Trophoblast cell (in vitro differentiated cells and primary cell): Measurements from ENCODE around the gene STRBP.

Source experiments
- DNase-seq, 2 donors: peaks; one replicate each; pipeline ENCODE4 v3.0.0-alpha.2; 2016
- H2AFZ ChIP-seq: 2 replicates; pipeline ENCODE4 v1.6.1; 2013; ENCODE audit warnings: low read length, moderate library complexity, mild to moderate bottlenecking; ENCODE audit not compliant: insufficient read depth, poor library complexity
- H2AK5ac ChIP-seq: 2 replicates; pipeline ENCODE4 v1.6.1; 2013; ENCODE audit warnings: mild to moderate bottlenecking, low read length
- H2BK120ac ChIP-seq: 2 replicates; pipeline ENCODE4 v1.6.1; 2013; ENCODE audit warnings: low read length, mild to moderate bottlenecking, moderate library complexity; ENCODE audit not compliant: insufficient read depth, poor library complexity
- H2BK12ac ChIP-seq: 2 replicates; pipeline ENCODE4 v1.6.1; 2013; ENCODE audit warnings: mild to moderate bottlenecking, low read length, moderate library complexity
- H2BK5ac ChIP-seq: 2 replicates; pipeline ENCODE4 v1.6.1; 2013; ENCODE audit warnings: low read length, low read depth, moderate library complexity, mild to moderate bottlenecking; ENCODE audit not compliant: poor library complexity
- H3K14ac ChIP-seq: 2 replicates; pipeline ENCODE4 v1.6.1; 2013; ENCODE audit warnings: mild to moderate bottlenecking, low read length
- H3K18ac ChIP-seq: 2 replicates; pipeline ENCODE4 v1.6.1; 2013; ENCODE audit warnings: mild to moderate bottlenecking, low read length
- H3K23ac ChIP-seq: 2 replicates; pipeline ENCODE4 v1.6.1; 2013; ENCODE audit warnings: low read length
- H3K27ac ChIP-seq: 2 replicates; pipeline ENCODE4 v1.5.1; 2013; ENCODE audit warnings: low read depth, mild to moderate bottlenecking, inconsistent platforms, low read length, moderate library complexity
- H3K27me3 ChIP-seq: 2 replicates; pipeline ENCODE4 v1.6.1; 2013; ENCODE audit warnings: inconsistent platforms, mild to moderate bottlenecking, low read length, moderate library complexity; ENCODE audit not compliant: insufficient read depth
- H3K36me3 ChIP-seq, 2 experiments: 1 replicate in 1 of 2; 2 replicates in 1 of 2; pipeline ENCODE4 v1.6.1; 2013; ENCODE audit warnings: low read length in 2 of 2, mild to moderate bottlenecking in 2 of 2, moderate library complexity in 1 of 2; ENCODE audit not compliant: insufficient read depth in 2 of 2, control insufficient read depth in 1 of 2
- H3K4ac ChIP-seq: 2 replicates; pipeline ENCODE4 v1.6.1; 2013; ENCODE audit warnings: low read depth, mild to moderate bottlenecking, low read length, moderate library complexity
- H3K4me1 ChIP-seq, 2 experiments: 1 replicate in 1 of 2; 2 replicates in 1 of 2; pipeline ENCODE4 v1.6.1; 2013; ENCODE audit warnings: low read length in 2 of 2, mild to moderate bottlenecking in 2 of 2, moderate library complexity in 1 of 2; ENCODE audit not compliant: insufficient read depth in 2 of 2, control insufficient read depth in 1 of 2
- H3K4me2 ChIP-seq: 2 replicates; pipeline ENCODE4 v1.6.1; 2013; ENCODE audit warnings: inconsistent platforms, mild to moderate bottlenecking, low read length, moderate library complexity
- H3K4me3 ChIP-seq: 2 replicates; pipeline ENCODE4 v1.5.1; 2013; ENCODE audit warnings: mild to moderate bottlenecking, low read depth, low read length, inconsistent platforms
- H3K79me1 ChIP-seq: one replicate; pipeline ENCODE4 v1.6.1; 2013; ENCODE audit warnings: low read length
- H3K79me2 ChIP-seq: 2 replicates; pipeline ENCODE4 v1.6.1; 2013; ENCODE audit warnings: low read length, mild to moderate bottlenecking; ENCODE audit not compliant: control insufficient read depth, insufficient read depth, poor library complexity
- H3K9ac ChIP-seq: 2 replicates; pipeline ENCODE4 v1.6.1; 2013; ENCODE audit warnings: mild to moderate bottlenecking, low read length
- H3K9me3 ChIP-seq: 2 replicates; pipeline ENCODE4 v1.6.1; 2013; ENCODE audit warnings: low read depth, mild to moderate bottlenecking, control low read depth, inconsistent platforms, low read length; ENCODE audit not compliant: insufficient read depth
- H4K12ac ChIP-seq: 2 replicates; pipeline ENCODE4 v1.6.1; 2013; ENCODE audit warnings: low read depth, mild to moderate bottlenecking, low read length, moderate library complexity
- H4K8ac ChIP-seq: 2 replicates; pipeline ENCODE4 v1.6.1; 2013; ENCODE audit warnings: low read depth, mild to moderate bottlenecking, low read length, moderate library complexity
- H4K91ac ChIP-seq: one replicate; pipeline ENCODE4 v1.6.1; 2013; ENCODE audit warnings: low read depth, mild to moderate bottlenecking, low read length, moderate library complexity
- WGBS: extraction: QIAGEN DNeasy Blood & Tissue Kit; methylation state at CpG from one replicate; pipeline ENCODE4 v1.1.7; 2013; ENCODE audit warnings: missing lambda C conversion rate; ENCODE audit not compliant: insufficient read length, insufficient coverage; ENCODE audit errors: extremely low coverage; 5-methylcytosine and 5-hydroxymethylcytosine counted together

STRBP gene

GRCh38 chr9:123090198-123090896 lies 178.0 kb downstream of the STRBP start:
- H3K4me3 ChIP-seq, result no peak overlapping the region
- H3K27me3 ChIP-seq, result no peaks in the 10 kb centered on the region
- WGBS, result no CpG with 5 or more reads among the region's 8 CpGs
- H2BK120ac ChIP-seq, result no peak overlapping the region
- no peak overlapping the region for H4K12ac ChIP-seq
- no peak overlapping the region for H2AFZ ChIP-seq
- no peaks in the 10 kb centered on the region for H3K9me3 ChIP-seq
- no peak overlapping the region for H3K18ac ChIP-seq
- no peaks in the 10 kb centered on the region for H3K79me1 ChIP-seq
- H3K4me2 ChIP-seq, result no peak overlapping the region
- H3K14ac ChIP-seq, result no peak overlapping the region
- H3K27ac ChIP-seq, result no peak overlapping the region
- H3K4ac ChIP-seq, result no peak overlapping the region
- peaks cover 5 to 26% of the 10 kb centered on the region in 2 experiments for H3K36me3 ChIP-seq
- no peak overlapping the region for H2AK5ac ChIP-seq
- no peak overlapping the region for H4K91ac ChIP-seq
- DNase-seq, result no peak
- no peaks in the 10 kb centered on the region for H3K4me1 ChIP-seq
- H2BK5ac ChIP-seq, result no peak overlapping the region
- no peak overlapping the region for H3K9ac ChIP-seq
- no peak overlapping the region for H2BK12ac ChIP-seq
- no peaks in the 10 kb centered on the region for H3K79me2 ChIP-seq
- H4K8ac ChIP-seq, result no peak overlapping the region
- no peak overlapping the region for H3K23ac ChIP-seq

GRCh38 chr9:123089790-123090189 lies 178.6 kb downstream of the STRBP start:
- Histone ChIP-seq H3K79me1 (no peaks in the 10 kb centered on the region), H4K12ac (no peak overlapping the region), H2BK12ac (no peak overlapping the region), H4K91ac (no peak overlapping the region), H3K4me2 (no peak overlapping the region), H3K4me3 (no peak overlapping the region), H3K9me3 (no peaks in the 10 kb centered on the region), H3K14ac (no peak overlapping the region), H3K9ac (no peak overlapping the region), H3K36me3 (peaks cover 4 to 27% of the 10 kb centered on the region in 2 experiments), H2AK5ac (no peak overlapping the region), H3K23ac (no peak overlapping the region), H2BK120ac (no peak overlapping the region), H2BK5ac (no peak overlapping the region), H3K4ac (no peak overlapping the region), H2AFZ (no peak overlapping the region), H3K18ac (no peak overlapping the region), H3K4me1 (no peaks in the 10 kb centered on the region), H3K27me3 (no peaks in the 10 kb centered on the region), H3K27ac (no peak overlapping the region), H4K8ac (no peak overlapping the region), H3K79me2 (no peaks in the 10 kb centered on the region)
- DNase-seq, result no peak
- WGBS, result no CpG with 5 or more reads among the region's 5 CpGs

GRCh38 chr9:123089040-123089439 lies 179.3 kb downstream of the STRBP start:
- Histone ChIP-seq H3K4me2 (no peak overlapping the region), H3K27me3 (no peaks in the 10 kb centered on the region), H3K9me3 (no peaks in the 10 kb centered on the region), H3K18ac (no peak overlapping the region), H3K9ac (no peak overlapping the region), H4K12ac (no peak overlapping the region), H4K91ac (no peak overlapping the region), H2AK5ac (no peak overlapping the region), H3K36me3 (peaks cover 6 to 29% of the 10 kb centered on the region in 2 experiments), H3K4me3 (no peak overlapping the region), H3K27ac (no peak overlapping the region), H3K79me2 (no peaks in the 10 kb centered on the region), H3K4ac (no peak overlapping the region), H3K4me1 (no peaks in the 10 kb centered on the region), H2BK120ac (no peak overlapping the region), H3K79me1 (no peaks in the 10 kb centered on the region), H3K14ac (no peak overlapping the region), H3K23ac (no peak overlapping the region), H2BK12ac (no peak overlapping the region), H2AFZ (no peak overlapping the region), H4K8ac (no peak overlapping the region), H2BK5ac (no peak overlapping the region)
- no CpG with 5 or more reads among the region's 1 CpG for WGBS
- no peak for DNase-seq

GRCh38 chr9:123087359-123087888 lies 181.0 kb downstream of the STRBP start:
- no peaks in the 10 kb centered on the region for H3K27me3 ChIP-seq
- no peak overlapping the region for H3K18ac ChIP-seq
- H2BK120ac ChIP-seq, result no peak overlapping the region
- H3K4me2 ChIP-seq, result no peak overlapping the region
- H3K79me2 ChIP-seq, result no peaks in the 10 kb centered on the region
- H3K14ac ChIP-seq, result no peak overlapping the region
- H3K4me1 ChIP-seq, result no peaks in the 10 kb centered on the region
- H3K9ac ChIP-seq, result no peak overlapping the region
- H4K12ac ChIP-seq, result no peak overlapping the region
- H2BK5ac ChIP-seq, result no peak overlapping the region
- H2AFZ ChIP-seq, result no peak overlapping the region
- H4K91ac ChIP-seq, result no peak overlapping the region
- WGBS, result no CpG with 5 or more reads among the region's 4 CpGs
- H2AK5ac ChIP-seq, result no peak overlapping the region
- H3K4me3 ChIP-seq, result no peak overlapping the region
- H3K79me1 ChIP-seq, result no peaks in the 10 kb centered on the region
- no peak overlapping the region for H2BK12ac ChIP-seq
- H3K4ac ChIP-seq, result no peak overlapping the region
- H4K8ac ChIP-seq, result no peak overlapping the region
- no peaks in the 10 kb centered on the region for H3K9me3 ChIP-seq
- no peak overlapping the region for H3K27ac ChIP-seq
- no peak overlapping the region for H3K23ac ChIP-seq
- no peak for DNase-seq
- peaks cover 8 to 25% of the 10 kb centered on the region in 2 experiments for H3K36me3 ChIP-seq
